Activated T-helper 1 cell treated with anti-CD3 and anti-CD28 coated beads, Interleukin-2, amount 50 U/mL, for 16 hours (primary cell): Measurements from ENCODE around the gene DIP2C.
"Not testable (repeated sequence)": the region's sequence is repeated elsewhere in the genome, so short reads cannot be mapped to it uniquely, and the experiment has no call there.

Experiments
- DNase-seq, 2 donors: peaks; one replicate each; pipeline ENCODE4 v3.0.0-alpha.2; 2020; ENCODE audit warnings: low read depth in 1 of 2, low spot score in 1 of 2

The DIP2C gene

DNA sequence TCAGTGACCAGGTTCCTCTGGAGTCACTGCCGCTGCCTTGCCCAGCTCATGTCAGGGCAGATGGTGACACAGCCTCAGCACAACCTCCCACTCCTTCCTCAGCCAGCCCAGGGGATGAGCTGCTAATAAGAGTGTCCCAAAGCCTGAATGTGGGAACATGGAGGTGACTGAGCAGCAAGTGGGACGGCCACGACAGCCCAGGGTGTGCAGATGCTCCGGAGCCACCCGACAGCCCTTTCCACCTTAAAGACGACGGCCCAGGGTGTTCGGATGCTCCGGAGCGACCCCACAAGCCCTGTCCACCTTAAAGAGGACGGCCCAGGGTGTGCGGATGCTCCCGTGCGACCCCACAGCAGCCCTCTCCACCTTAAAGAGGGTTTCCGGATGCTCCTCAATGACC lies 89.2 kb downstream of the DIP2C start:
- no peak for DNase-seq

DNA sequence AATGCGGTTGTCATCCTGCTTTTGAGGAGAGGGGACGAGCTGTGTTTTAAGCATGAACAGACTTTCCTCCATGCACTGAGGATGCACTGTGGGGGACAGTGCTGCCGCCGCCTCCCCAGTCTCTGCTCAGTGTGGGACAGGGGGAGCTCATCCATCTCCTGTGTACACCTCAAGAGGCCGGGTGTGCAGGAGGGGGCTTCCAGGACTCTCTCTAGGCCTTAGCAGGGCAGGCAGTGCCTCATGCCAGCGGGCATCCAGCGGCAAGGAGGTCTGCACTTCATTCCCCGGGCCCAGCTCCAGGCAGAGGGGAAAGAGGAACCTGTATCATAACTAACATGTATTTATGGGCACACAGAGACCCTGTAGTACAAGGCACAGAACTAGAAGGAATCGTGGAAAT lies 89.7 kb downstream of the DIP2C start:
- DNase-seq = no peak

- DNase-seq = no peak
Observed at GRCh38 chr10:598415-599170, 90.9 kb downstream of the DIP2C start.

DNA sequence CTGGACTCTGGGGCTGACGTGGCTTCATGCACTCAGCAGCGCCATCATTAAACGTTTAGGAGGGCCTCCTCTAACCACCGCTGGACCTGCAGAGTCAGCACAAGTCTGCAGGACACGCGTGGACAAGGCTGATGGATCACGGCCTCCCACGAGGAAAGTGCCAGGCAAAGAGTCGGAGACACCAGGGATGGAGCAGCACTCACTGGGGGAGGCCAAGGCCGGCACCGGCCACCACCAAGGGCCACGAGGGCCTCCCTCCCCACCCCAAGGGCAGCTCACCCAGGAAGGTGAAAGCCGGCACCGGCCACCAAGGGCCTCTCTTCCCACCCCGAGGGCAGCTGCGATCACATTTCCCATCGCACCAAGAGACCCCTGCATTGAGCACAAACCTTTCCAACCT lies 91.5 kb downstream of the DIP2C start:
- no peak for DNase-seq

GRCh38 chr10:596725-597345 lies 92.6 kb downstream of the DIP2C start:
- DNase-seq = no peak

- DNase-seq = not testable (repeated sequence)
Observed at GRCh38 chr10:596131-596530, 93.3 kb downstream of the DIP2C start.

GRCh38 chr10:595473-595872 lies 94.0 kb downstream of the DIP2C start:
- DNase-seq = no peak

DNA sequence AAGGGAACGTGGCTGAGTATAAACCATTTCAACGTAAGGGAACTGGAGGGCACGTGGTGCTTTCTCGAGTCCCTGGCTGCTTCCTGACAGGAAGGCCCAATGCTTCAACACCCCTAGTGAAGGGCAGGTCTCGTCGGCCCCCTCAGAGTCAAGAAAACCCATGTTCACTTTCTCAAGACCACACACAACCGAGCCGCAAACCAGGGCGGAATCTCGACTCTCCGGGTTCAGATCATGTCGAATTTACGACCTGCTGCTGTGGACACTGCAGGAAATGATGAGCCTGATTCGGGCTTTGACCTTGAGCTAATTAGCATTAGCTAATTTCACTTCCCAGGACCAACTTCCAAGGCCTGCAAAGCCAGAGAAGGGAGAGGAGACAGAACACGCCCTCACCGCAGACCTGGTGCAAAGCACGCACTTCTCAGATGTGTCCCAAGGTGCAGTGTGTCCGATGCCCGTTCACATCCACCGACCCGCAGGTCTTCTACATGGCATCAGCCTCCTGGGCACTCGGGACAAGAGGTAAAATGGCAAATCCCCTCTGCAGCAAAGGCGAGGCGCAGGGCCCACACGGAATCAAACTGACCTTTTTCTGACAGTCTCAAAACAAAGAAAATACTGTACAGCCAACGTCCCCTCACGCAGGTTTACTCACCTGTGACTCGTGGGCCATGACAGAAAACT lies 94.7 kb downstream of the DIP2C start:
- no peak for DNase-seq

GRCh38 chr10:593901-594457 lies 95.5 kb downstream of the DIP2C start:
- no peak for DNase-seq

- no peak for DNase-seq
Observed at GRCh38 chr10:593421-593820, 96.0 kb downstream of the DIP2C start.

DNA sequence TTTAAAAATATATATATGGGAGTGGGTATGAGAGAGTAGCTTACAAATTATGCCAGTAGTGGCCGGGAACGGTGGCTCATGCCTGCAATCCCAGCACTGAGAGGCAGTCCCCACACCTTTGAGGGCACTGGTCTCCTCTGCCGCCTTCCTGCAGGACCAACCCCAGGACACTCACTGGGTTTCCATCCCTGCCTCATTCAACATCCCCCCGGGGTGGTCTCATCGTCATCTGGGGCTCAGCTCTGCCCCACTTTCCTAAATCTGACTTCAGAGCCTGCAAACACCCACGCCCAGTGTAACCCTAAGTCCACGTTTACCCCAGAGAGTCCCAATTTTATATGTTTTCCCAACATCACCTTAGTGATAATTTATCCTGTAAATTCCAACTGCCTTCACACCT lies 96.5 kb downstream of the DIP2C start:
- no peak for DNase-seq

- no peak for DNase-seq
Observed at GRCh38 chr10:591646-592045, 97.8 kb downstream of the DIP2C start.

DNA sequence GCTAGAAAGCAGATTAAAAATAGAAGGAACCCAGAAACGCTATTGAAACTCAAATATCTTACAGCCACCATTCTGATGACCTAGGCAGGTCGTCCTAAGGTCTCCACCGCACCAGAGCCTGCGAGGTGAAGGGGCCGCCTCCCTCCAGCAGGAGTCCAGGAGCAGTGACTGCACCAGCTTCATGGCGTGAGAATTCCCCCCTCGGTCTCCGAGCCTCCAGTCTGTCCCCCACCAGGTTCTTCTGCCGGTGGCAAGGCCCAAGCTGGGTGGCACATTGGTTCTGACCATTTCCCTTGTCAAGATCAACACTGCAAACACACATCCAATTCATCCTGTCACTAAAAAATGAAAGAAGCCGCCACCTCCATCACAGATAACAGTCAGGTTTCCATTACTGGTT lies 98.7 kb downstream of the DIP2C start:
- DNase-seq = no peak

DNA sequence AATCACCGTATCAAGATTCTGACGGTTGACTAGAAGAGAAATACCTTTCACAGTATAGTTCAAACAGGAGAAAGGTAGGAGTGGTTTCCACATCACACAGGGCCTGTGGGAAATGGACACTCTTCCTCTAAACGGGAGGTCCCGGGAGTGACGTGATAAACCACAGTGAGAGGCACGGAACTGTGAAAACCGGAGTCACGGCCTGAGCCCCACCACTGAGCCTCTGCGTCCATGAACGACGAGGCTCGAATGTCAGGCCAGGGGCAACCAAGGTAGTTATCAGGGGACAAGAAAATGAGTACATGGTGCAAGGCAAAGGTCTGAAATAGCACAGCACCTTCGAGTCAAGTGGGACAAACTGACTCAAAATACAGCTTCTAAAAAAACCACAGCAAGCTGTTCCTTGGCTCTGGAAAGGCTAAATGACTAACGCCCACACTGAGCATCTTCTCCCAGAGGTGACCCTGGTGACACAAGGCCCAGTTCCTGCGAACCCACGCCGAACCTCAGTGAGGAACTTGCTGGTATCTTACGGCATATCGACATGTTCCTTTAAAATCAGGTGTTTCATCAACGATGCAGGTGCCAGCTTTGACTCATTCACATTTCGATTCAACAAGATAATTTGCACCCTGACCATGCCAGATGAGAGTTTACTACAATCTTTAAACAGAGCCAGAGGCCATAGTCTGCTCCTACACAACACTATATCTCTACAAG lies 99.3 kb downstream of the DIP2C start:
- DNase-seq = no peak

DNA sequence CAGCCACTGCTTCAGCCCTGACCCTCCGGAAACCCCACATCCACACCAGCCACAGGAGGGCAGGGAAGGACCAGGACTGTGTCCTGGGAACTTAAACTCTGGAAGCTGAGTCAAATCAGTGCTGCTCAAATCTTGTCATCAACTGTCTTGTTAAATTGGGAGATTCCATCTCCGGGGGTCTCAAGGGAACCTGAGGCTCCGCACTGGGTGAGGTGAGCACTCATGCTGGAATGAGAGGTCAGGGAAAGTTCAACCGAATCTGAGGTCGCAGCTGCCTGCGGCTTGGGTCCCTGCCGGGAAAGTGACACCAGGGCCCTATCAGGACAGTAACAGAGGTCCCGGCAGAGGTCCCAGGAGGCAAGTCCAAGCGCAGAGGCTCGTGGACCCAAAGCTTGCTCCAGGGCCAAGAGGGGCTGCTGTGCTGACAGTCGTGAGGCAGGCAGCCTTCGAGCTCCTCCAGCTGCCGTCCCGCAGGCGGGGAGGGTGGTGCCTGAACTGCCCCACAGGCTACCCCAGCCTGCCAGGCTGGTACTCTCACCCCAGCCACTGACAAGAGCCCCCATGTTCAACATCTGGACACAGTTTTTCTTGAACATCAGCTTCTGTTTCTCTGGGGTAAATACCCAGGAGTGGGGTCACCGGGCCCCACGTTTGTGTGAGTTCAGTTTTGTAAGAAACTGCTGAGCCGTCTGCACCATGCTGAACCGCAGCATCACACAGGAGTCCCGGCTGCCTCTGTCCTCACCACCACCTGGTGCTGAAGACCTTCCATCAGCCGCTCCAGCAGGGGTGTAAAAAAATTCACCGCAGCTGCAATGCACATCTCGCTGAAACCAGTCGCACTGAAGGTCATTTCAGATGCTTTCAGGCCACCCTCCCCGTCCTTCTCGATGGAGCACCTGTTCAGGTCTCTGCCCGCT lies 101.0 kb downstream of the DIP2C start:
- DNase-seq = no peak

DNA sequence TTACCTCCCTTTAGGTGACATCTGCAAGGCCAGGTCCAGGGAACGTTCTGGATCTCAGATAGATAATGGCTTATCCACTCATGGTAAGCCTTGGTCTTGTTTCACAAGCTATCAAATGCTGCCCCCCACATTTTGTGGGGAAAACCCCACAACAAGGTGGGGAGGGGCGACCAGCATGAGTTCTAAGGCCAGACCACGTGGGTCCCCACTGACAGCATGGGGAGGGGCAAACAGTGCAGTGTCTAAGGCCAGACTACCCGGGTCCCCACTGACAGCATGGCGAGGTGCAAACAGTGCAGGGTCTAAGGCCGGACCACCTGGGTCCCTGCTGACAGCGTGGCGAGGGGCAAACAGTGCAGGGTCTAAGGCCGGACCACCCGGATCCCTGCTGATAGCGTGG lies 102.8 kb downstream of the DIP2C start:
- DNase-seq = no peak

GRCh38 chr10:586151-586550 lies 103.3 kb downstream of the DIP2C start:
- no peak for DNase-seq

- DNase-seq = no peak
Observed at GRCh38 chr10:585502-585901, 104.0 kb downstream of the DIP2C start.

- not testable (repeated sequence) for DNase-seq
Observed at GRCh38 chr10:584497-585290, 104.8 kb downstream of the DIP2C start.

DNA sequence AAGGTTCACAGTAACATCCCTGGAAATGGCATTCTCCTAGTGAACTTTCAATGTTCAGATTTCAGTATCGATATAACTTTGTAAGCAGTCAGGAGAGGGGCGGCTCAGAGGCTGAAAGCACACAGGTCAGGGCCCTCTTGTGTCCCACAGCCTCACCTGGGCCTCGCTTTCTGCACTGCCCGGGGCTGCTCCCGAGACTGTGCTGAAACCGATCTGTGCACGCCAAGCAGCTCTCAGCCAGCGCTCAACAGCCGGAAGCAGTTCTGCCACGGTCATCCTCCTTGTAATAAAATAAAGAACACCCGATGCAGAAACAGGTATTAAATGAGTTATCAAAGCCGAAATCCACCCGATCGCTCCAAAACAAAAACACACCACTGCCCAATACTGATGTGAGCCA lies 106.0 kb downstream of the DIP2C start:
- no peak for DNase-seq
